ENCODE results near the gene GALNT14.

The GALNT14 gene

DNA sequence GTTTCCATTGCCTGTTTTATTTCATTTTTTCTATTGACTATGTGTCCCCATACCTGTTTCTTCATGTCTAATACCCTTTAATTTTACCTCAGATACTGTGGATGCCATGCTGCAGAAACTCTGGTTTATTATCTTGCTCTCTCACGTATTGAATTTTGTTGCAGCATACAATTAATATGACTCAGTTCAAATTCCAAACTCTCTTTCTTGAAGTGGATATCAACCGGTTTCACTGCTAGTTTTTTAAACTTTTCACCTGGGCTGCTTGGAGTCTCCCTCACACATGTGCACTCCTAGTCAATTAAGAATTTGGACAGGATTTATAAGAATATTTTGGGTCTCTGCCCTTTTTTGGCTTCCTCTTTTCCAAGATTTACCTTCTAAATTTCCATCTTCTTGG, 260.4 kb downstream of the GALNT14 start:
- DNase-seq: no peak

DNA sequence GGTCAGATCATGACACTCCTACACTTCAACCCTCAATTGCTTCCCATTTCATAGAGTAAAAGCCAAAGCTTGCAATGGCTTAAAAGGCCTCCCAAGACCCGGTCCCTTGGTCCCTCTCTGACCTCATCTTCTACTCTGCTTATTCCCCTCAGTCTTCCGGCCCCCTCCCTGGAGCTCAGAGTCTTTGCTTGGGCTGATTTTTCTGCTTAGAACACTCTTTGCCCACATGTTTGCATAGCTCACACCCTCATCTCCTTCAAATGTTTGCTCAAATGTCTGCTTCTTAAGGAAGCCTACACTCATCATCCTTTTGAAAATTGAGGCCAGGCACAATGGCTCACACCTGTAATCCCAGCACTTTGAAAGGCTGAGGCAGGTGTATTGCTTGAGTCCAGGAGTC, 265.4 kb downstream of the GALNT14 start:
- DNase-seq: no peak

DNA sequence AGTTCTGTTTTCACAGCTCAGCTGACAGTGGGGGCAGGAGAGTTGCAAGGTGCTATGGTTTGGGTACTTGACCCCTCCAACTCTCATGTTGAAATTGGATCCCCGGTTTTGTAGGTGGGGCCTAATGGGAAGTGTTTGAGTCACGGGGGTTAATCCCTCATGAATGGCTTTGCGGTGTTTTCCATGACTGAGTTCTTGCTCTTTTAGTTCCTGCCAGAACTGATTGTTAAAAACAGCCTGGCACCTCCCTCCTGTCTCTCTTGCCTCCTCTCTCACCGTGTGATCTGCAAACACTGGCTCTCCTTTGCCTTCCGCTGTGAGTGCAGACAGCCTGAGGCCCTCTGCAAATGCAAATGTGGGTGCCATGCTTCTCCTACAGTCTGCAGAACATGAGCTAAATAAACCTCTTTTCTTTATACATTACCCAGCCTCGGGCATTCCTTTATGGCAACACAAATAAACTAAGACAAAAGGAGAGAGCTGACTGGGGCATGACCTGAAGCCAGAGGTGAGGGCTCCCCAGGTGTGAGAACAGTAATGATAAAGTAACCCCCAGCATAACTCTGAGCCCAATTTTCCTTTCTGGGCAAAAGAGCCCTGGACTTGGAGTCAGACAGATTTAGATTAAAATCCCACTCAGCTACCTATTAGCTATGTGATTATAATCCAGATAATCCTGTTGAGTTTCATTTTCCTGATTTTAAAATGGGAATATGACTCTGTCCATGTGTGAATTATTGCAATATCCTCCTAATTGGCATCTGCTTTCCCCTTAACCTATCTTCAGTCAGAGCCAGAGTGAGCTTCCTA, 266.1 kb downstream of the GALNT14 start:
- no peak for DNase-seq

DNA sequence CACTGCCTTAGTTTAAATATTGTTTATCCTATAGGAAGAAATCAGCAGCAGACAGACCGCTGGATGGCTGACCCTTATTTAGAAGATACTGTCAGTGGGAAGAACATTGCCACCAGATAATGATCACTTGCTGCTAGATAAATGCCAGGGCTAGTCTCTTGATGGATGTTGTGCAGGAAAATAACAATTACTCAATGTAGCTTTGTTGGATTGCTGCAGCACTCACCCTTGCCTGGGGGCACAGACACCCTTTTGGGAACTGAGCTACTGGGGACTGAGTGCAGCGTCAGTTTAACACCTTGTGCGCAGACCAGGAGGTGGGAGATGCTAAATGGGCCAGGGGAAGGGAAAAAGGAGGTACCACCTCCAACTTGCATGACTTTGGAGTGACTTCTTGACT, 266.8 kb downstream of the GALNT14 start:
- DNase-seq: no peak

DNA sequence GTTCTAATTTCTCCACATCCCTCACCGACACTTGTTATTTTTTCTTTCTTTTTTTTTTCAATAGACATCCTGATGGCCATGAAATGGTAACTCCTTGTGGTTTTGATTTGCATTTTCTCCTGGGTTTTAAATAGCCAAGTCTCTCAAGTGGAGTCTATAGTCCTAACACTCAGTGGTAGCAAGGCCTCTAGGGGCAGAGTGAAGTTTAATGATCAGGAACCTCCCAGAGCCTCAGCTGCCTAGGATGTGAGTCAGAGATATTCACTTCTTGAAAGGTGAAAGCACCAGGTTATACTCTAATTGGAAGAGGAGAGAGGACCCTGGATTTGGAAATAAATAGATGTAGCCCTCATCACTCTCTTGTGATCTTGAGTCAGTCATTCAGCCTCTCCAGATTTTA, 268.3 kb downstream of the GALNT14 start:
- no peak for DNase-seq

DNA sequence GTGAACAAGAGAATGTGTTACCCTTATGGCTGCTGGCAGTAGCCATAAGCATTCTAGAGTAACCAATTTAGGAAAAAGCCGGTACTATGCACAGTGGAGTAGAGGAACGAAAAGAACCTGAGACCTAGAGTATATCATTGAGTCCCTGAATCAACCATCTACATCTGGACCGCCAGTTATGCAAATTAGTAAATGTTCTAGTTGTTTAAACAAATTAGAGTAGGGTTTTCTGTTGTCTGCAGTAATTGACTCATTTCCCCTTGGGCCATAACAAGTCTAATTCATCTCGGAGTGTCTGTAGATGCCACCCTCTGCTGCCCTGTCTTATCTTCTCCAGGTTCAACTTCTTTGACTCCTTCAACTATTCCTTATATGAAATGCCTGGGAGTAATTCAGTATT, 270.9 kb downstream of the GALNT14 start:
- no peak for DNase-seq

DNA sequence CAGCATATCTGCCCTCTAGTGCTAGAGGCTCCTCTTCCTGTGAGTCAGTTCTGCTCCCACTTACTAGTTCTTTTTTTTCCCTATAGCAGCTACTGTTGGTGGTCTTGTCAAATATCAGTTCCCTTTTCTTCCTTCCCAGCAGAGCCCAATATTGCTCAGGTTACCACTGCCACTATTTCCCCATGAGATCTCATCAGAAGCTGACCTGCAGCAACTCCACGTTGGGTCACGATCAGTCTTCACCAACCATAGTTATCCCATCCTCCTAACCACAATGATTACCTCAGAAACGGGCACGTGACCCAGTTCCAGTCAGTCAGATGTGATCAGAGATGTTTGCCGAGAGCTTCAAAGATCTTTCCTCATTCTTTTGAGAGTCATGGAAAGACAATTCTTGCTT, 271.3 kb downstream of the GALNT14 start:
- DNase-seq: no peak

DNA sequence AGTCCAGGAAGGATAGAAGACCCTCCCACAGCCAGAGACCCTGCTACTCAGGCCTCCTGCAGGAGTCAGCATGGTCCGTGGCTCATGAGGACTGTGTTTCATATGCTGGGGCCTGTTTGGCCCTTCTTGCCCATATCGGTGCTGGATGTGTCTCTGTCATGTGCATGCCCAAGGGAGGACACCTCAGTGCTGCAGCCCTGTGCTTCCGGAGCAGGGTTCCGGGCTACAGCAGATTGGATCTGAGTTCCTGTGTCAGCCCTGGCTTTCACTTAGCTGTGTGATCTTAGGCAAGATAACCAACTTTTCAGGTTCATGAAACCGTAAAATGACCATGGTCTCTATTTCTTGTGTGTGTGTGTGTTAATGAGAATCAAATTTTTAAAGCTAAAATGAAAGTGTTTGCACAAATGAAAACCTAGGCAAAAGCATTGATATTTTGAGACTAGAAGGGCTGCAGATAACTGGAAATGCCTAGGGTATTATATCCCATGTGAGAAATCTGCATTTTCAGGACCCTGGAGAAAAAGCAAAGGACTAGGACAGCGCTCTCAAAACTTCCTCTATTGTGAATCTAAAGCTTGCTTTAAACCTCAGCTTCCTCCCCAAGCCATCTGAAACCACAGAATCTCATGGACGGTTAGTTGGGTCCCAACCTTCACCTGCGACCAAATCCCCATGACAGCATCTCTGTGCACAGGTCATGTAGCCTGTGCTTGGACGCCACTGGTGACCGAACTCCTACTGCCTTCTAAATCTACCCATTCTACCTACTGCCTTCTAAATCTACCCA, 272.2 kb downstream of the GALNT14 start:
- no peak for DNase-seq

DNA sequence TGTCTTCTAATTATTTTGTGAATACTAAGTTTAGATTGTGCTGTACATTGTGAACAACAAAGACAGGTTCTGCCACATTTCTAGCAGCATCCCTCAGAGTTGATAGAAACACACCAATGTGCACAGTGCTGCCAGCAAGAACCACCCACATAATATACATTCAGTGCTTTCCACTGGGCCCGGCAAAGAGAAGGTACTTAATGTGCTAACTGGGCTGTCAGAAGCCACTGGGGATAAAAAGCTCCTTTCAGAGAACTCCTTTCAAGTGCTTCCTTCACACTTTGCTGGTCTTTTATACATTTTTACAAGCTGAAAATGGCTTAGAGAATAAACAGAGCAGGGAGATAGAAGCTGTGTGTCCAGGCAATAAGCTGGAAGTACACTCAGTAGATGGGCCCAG, 273.0 kb downstream of the GALNT14 start:
- DNase-seq: no peak

DNA sequence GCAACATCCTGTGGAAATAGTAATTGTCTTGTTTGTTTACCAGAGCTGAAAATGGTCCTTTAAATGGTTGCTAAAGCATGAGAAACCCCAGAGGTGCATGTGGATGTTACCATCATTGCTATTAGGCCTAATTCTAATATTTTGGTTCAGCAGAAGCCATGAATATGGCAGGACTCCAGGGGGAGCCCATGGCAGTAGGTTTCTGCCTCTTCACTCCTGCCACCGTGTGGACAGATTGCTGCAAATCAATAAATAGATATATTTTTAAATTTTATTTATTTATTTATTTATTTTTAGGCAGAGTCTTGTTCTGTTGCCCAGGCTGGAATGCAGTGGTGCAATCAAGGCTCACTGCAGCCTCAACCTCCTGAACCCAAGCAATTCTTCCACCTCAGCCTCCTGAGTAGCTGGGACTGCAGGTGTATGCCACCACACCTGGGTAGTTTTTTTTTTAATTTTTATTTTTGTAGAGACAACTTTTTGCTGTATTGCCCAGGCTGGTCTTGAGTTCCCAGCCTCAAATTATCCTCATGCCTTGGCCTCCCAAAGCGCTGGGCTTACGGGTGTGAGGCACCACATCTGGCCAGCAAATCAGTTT, 276.1 kb downstream of the GALNT14 start:
- peak; percentile 23 for DNase-seq

DNA sequence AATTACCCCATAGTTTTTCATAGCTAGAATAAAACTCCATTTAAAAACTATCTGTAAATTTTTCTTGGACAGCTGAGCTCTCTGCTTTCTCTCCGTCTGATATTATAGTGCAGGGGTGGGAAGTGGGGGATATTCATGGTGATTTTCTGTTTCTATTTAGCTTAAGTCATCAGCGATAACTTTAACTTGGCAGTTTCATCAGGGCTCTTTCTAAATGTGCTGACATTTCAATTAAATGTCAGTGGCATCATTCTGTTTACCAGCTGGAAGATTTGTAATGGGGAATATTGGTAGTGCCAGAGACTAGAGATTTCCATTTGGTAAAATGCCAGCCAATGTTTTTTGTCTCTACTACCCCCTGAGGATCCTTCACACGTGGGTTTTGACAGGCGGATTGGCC, 277.5 kb downstream of the GALNT14 start:
- DNase-seq: no peak
